Peyer's patch (tissue), 4 donors: ENCODE results near the gene CAMKK2. TPM values are rescaled to one million over a fixed set of nuclear protein-coding genes. Genes with fewer than 3 reads are reported as not detected.
"Not testable (repeated sequence)": the region's sequence is repeated elsewhere in the genome, so short reads cannot be mapped to it uniquely, and the experiment has no call there.

Source experiments
- DNase-seq, 3 donors: peaks; one replicate each; pipeline ENCODE4 v3.0.0-alpha.2; 2017 to 2019
- H3K27ac ChIP-seq, 4 donors: fragments of 200-600 bp; sonication (generic); one replicate each; pipeline ENCODE4 v1.5.1; 2016 to 2019
- H3K27me3 ChIP-seq, 2 donors: fragments of 200-600 bp; sonication (generic); one replicate each; pipeline ENCODE4 v1.5.1; 2019
- H3K36me3 ChIP-seq, 3 donors: fragments of 200-600 bp; sonication (generic); one replicate each; pipeline ENCODE4 v1.5.1; 2016 to 2019
- H3K4me1 ChIP-seq, 4 donors: fragments of 200-600 bp; sonication (generic); one replicate each; pipeline ENCODE4 v1.5.1; 2016 to 2019
- H3K4me3 ChIP-seq, 4 donors: fragments of 200-600 bp; sonication (generic); 1 replicate in 3 of 4; 2 replicates in 1 of 4; pipeline ENCODE4 v1.5.1; 2016 to 2019; ENCODE audit warnings: mild to moderate bottlenecking in 1 of 4
- H3K9me3 ChIP-seq, 4 donors: fragments of 200-600 bp; sonication (generic); one replicate each; pipeline ENCODE4 v1.5.1; 2016 to 2019; ENCODE audit warnings: mild to moderate bottlenecking in 1 of 4
- POLR2A ChIP-seq, 2 donors: fragments of 450-650 bp; IDR thresholded peaks; one replicate each; pipeline ENCODE4 v1.5.1; 2017; ENCODE audit warnings: antibody characterized with exemption in 2 of 2, mild to moderate bottlenecking in 2 of 2, moderate library complexity in 2 of 2
- total RNA-seq, 4 donors: library from RNA; depleted of rRNA; stranded (reverse); fragments of >200 nt; gene quantifications; one replicate each; pipeline ENCODE4 v1.1.0, GENCODE V29; 2016
- TF ChIP-seq, protein P1 (sequence below), 6 experiments: fragments of 450-650 bp in 4 of 6; fragments of 200-600 bp in 2 of 6; sonication (generic) in 1 of 6; IDR thresholded peaks; one replicate each; pipeline ENCODE4 v1.5.1; 2017 to 2019; ENCODE audit warnings: antibody characterized with exemption in 6 of 6, mild to moderate bottlenecking in 3 of 6, moderate library complexity in 1 of 6

The CAMKK2 gene
- total RNA-seq, 4 donors from 2014 or later, result 23.1 to 92.4 (median 59.9) TPM

DNA sequence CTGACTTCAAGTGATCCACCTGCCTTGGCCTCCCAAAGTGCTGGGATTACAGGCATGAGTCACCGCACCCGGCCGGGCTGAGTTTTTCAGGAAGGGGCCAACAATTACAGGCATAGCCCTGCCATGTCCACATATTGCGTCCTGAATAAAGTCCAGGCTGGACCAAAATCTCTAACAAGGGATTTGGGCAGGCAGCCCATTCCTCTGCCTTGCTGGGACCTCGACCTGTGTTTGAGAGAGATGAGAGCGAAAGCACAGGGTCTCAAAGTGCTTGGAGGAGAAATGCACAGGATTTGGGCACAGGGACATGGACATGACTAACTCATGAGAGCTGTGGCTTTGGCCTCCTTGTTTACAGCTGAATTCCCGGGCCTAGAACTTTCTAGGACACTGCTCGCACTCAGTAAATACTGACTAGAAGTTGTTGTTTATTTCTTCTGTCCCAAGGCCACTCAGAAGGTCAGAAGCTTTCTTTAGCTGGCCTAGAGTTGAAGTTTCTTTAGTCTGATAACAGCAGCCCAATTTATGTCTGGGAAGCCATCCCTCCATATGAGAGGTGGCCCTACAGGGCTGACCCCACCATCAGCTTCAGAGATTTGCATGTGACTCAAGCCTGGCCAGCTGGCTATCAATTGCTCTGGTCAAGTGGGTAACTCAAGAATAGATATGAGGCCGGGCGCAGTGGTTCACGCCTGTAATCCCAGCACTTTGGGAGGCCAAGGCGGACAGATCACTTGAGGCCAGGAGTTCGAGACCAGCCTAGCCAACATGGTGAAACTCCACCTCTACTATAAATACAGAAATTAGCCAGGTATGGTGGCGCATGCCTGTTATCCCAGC, 11.7 kb downstream of the CAMKK2 start:
- DNase-seq, result peak in 1 of 3 donors; percentile 55
- Histone ChIP-seq H3K9me3 (no peaks in the 10 kb centered on the region), H3K4me1 (peaks cover 0 to 8% (median 0%) of the 10 kb centered on the region in 4 donors), H3K36me3 (no peaks in the 10 kb centered on the region), H3K4me3 (no peak overlapping the region), H3K27me3 (no peaks in the 10 kb centered on the region), H3K27ac (peak overlapping the region in 3 of 4 donors; percentile 38 to 57 (median 52))
- TF ChIP-seq, protein P1, sequence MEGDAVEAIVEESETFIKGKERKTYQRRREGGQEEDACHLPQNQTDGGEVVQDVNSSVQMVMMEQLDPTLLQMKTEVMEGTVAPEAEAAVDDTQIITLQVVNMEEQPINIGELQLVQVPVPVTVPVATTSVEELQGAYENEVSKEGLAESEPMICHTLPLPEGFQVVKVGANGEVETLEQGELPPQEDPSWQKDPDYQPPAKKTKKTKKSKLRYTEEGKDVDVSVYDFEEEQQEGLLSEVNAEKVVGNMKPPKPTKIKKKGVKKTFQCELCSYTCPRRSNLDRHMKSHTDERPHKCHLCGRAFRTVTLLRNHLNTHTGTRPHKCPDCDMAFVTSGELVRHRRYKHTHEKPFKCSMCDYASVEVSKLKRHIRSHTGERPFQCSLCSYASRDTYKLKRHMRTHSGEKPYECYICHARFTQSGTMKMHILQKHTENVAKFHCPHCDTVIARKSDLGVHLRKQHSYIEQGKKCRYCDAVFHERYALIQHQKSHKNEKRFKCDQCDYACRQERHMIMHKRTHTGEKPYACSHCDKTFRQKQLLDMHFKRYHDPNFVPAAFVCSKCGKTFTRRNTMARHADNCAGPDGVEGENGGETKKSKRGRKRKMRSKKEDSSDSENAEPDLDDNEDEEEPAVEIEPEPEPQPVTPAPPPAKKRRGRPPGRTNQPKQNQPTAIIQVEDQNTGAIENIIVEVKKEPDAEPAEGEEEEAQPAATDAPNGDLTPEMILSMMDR (IDR thresholded peaks at IDR 0.05), result no peak
- no peak for TF ChIP-seq POLR2A (IDR thresholded peaks at IDR 0.05)

DNA sequence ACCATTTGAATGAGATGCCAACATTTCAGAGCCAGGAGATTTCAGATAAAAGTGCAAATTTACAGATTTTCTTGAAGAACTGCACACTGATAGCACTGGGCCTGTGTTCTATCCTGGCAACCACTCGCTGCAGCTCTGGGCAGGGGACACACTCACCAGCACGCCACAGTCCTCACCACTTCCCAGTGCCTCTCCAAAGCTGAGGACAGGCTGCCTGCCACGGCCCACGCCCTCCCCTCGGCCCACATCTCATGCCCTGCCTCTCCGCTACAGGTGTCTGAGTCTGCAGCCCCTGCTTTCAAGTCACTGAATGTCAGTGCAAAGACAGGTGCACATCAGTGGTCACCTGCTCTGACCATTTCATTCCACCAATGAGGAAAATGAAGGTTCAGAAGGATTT, 12.7 kb downstream of the CAMKK2 start:
- no peak overlapping the region for H3K4me3 ChIP-seq
- no peaks in the 10 kb centered on the region for H3K9me3 ChIP-seq
- DNase-seq, result no peak
- no peaks in the 10 kb centered on the region for H3K36me3 ChIP-seq
- H3K4me1 ChIP-seq, result peaks cover 0 to 8% (median 0%) of the 10 kb centered on the region in 4 donors
- TF ChIP-seq POLR2A (IDR thresholded peaks at IDR 0.05), result no peak
- TF ChIP-seq, protein P1 (IDR thresholded peaks at IDR 0.05), result no peak
- peak overlapping the region in 3 of 4 donors; percentile 38 to 57 (median 52) for H3K27ac ChIP-seq
- H3K27me3 ChIP-seq, result no peaks in the 10 kb centered on the region

DNA sequence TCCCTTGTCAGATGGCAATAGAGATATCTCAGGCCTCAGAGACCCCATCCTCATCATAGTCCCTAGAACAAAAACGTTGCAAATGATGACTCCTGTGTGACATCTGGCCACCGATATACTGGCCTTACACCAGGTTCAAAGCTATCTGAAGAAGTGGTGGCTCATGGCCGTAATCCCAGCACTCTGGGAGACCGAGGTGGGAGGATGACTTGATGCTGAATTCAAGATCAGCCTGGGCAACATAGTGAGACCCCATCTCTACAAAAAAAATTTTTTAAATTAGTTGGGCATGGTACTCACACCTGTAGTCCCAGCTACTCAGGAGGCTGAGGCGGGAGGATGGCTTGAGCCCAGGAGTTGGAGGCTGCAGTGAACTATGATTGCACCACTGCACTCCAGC, 13.1 kb downstream of the CAMKK2 start:
- H3K9me3 ChIP-seq, result no peaks in the 10 kb centered on the region
- H3K27ac ChIP-seq, result no peak overlapping the region
- no peak for TF ChIP-seq POLR2A (IDR thresholded peaks at IDR 0.05)
- TF ChIP-seq, protein P1 (IDR thresholded peaks at IDR 0.05), result no peak
- no peak overlapping the region for H3K4me3 ChIP-seq
- H3K36me3 ChIP-seq, result no peaks in the 10 kb centered on the region
- no peaks in the 10 kb centered on the region for H3K27me3 ChIP-seq
- H3K4me1 ChIP-seq, result peaks cover 0 to 4% (median 0%) of the 10 kb centered on the region in 4 donors
- DNase-seq, result no peak

DNA sequence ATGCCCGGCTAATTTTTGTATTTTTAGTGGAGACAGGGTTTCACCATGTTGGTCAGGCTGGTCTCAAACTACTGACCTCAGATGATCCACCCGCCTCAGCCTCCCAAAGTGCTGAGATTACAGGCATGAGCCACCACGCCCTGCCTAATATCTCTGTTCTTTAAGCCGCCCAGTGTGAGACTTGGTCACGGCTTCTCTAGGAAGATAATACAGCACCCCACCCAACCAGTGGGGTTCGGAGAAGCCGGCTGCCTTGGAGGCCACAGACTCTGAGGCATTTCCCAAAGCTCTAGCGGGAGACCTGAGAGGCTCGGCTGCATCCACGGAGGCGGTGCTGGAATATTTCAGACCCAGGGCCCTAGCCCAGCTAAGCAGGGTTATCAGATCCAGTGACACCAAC, 13.6 kb downstream of the CAMKK2 start:
- not testable (repeated sequence) for H3K27me3 ChIP-seq, H3K4me3 ChIP-seq, H3K36me3 ChIP-seq, DNase-seq, H3K9me3 ChIP-seq, H3K27ac ChIP-seq, H3K4me1 ChIP-seq

DNA sequence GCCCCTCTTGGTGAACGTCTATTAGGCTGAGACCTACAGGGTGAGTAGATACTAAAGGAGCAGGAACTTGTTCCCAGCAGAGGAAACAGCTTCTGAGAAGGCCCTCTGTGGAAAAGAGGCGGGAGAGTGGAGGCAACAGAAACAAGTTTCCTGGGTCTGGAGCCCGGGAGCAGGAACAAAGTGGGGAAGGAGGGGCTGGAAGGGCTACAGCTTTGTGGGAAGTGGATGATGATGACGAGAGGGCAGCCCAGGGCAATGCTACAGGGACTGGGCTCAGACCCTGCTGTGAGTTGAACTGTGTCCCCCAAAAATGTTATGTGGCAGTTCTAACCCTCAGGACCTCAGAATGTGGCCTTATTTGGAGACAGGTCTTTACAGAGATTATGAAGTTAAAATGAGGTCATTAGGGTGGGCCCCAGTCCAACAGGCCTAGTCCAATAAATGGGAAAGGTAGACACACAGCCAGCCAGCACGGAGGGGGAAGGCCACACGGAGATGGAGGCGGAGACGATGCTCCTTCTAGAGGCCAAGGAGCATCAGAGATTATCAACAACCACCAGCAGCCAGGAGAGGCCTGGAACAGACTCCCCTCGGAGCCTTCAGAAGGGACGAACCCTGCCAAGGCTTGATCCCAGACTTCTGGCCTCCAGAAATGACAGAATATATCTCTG, 14.3 kb downstream of the CAMKK2 start:
- H3K4me1 ChIP-seq, result no peaks in the 10 kb centered on the region
- H3K4me3 ChIP-seq, result no peak overlapping the region
- H3K9me3 ChIP-seq, result no peaks in the 10 kb centered on the region
- H3K27me3 ChIP-seq, result no peaks in the 10 kb centered on the region
- H3K36me3 ChIP-seq, result no peaks in the 10 kb centered on the region
- TF ChIP-seq, protein P1 (IDR thresholded peaks at IDR 0.05), result no peak
- no peak for TF ChIP-seq POLR2A (IDR thresholded peaks at IDR 0.05)
- no peak for DNase-seq
- no peak overlapping the region for H3K27ac ChIP-seq

DNA sequence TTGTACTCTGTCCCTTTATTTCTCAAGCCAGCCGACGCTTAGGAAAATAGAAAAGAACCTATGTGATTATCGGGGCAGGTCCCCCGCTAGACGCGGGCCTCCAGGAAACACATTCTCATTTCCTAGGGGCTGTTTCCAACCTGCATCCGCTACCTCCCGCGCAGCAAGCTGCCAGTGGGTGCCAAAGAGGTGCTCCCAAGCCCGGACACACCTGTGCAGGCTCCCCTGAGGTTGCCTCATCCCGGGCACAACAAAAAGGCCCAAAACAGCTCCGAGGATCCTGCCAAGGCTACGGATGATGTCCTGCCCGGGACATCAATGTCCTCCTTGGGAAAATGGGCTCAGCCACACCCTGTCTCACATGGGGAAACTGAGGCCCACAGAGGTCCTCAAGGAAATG, 15.4 kb downstream of the CAMKK2 start:
- H3K27me3 ChIP-seq, H3K27ac ChIP-seq, DNase-seq, H3K36me3 ChIP-seq, H3K4me3 ChIP-seq, H3K9me3 ChIP-seq, H3K4me1 ChIP-seq: not testable (repeated sequence)

DNA sequence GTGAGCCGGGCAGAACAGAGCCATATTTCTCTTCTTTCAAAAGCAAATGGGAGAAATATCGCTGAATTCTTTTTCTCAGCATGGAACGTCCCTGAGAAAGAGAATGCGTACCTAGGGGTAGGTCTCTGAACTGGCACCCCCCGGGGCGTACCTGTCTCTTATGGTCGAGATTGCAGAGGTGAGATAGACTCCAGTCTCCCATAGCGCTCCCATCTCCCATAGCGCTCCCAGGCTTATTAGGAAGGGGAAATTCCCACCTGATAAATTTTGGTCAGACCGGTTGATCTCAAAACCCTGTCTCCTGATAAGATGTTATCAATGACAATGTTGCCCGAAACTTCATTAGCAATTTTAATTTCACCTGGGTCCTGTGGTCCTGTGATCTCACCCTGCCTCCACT, 16.0 kb downstream of the CAMKK2 start:
- not testable (repeated sequence) for H3K4me3 ChIP-seq, H3K4me1 ChIP-seq, H3K9me3 ChIP-seq, H3K27me3 ChIP-seq, H3K27ac ChIP-seq, H3K36me3 ChIP-seq, DNase-seq
